ENCODE data around the gene C4orf50. TPM values are rescaled to one million over a fixed set of nuclear protein-coding genes. Genes with fewer than 3 reads are reported as not detected.

C4orf50 gene
- total and polyA plus RNA-seq, 2 of the 13 experiments (the other 11 are each of a cell fraction or from before 2014, with no cell fraction given), result not detected

DNA sequence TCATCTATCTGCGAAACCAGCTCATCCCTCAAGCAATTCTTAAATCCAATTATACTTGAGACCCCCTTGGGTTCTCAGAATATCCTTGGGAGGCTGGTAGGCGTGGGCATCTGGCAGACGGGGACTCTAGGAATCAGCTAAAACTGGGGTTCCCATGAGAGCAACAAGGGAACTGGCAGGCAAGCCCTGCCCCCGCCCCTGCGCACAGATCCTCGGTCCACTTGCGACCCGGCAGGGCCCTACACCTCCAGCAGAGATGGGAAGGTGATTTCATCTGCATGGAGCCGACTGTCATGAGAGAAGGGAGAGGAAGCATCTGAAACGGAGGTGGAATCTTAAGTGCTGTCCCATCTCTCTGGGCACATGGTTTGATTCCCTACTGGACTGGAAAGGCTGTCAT is 9.9 kb upstream of the C4orf50 start:
- WGBS (ENCODE audit: low lambda C conversion rate), result 4% methylated on average over 5 of the region's 10 CpGs
- DNase-seq (ENCODE audit: low spot score) (no peak), FAIRE-seq (no peak), ATAC-seq (no peak)
- TF ChIP-seq SPEN (CRISPR knock-in tag; IDR thresholded peaks at IDR 0.05; ENCODE audit: low read depth), result no peak
- no peak for TF ChIP-seq TFAP4 (IDR thresholded peaks at IDR 0.05; ENCODE audit: borderline replicate concordance, low read depth)
- no peak for TF ChIP-seq AGO2 (optimal IDR thresholded peaks at IDR 0.05; ENCODE audit: low read depth, low read length)
- no peak for TF ChIP-seq EHMT2 (IDR thresholded peaks at IDR 0.05; ENCODE audit: borderline replicate concordance, low read depth, low read length)
- TF ChIP-seq MAFK (conservative IDR thresholded peaks at IDR 0.05 in 1 of 2, IDR thresholded peaks at IDR 0.05 in 1 of 2; ENCODE audit: low read length in 2 of 2), result no peak
- TF ChIP-seq CHCHD3 (CRISPR knock-in tag; IDR thresholded peaks at IDR 0.05), result no peak
- TF ChIP-seq RFXANK (CRISPR knock-in tag; IDR thresholded peaks at IDR 0.05), result no peak
- no peak for TF ChIP-seq MBD4 (IDR thresholded peaks at IDR 0.05; ENCODE audit: borderline replicate concordance, low read length)
- TF ChIP-seq ZNF530 (CRISPR knock-in tag; IDR thresholded peaks at IDR 0.05; ENCODE audit: low read depth), result no peak
- TF ChIP-seq, protein P1, sequence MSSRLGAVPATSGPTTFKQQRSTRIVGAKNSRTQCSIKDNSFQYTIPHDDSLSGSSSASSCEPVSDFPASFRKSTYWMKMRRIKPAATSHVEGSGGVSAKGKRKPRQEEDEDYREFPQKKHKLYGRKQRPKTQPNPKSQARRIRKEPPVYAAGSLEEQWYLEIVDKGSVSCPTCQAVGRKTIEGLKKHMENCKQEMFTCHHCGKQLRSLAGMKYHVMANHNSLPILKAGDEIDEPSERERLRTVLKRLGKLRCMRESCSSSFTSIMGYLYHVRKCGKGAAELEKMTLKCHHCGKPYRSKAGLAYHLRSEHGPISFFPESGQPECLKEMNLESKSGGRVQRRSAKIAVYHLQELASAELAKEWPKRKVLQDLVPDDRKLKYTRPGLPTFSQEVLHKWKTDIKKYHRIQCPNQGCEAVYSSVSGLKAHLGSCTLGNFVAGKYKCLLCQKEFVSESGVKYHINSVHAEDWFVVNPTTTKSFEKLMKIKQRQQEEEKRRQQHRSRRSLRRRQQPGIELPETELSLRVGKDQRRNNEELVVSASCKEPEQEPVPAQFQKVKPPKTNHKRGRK (CRISPR knock-in tag; IDR thresholded peaks at IDR 0.05), result no peak
- TF ChIP-seq ZNF713 (CRISPR knock-in tag; IDR thresholded peaks at IDR 0.05), result no peak
- intact Hi-C loops (cut with micrococcal nuclease; ENCODE audit: unreplicated experiment), result no loop called here
- H3K27me3 ChIP-seq (ENCODE audit: control insufficient read depth in 1 of 2, insufficient read depth in 2 of 2, low read length in 2 of 2), result peaks cover 14 to 70% of the 10 kb centered on the region in 2 experiments
- no peak overlapping the region for H3K27ac ChIP-seq (ENCODE audit: extremely low read length, insufficient read depth, low read length)
- H3K4me1 ChIP-seq (ENCODE audit: insufficient read depth, low read length), result no peaks in the 10 kb centered on the region
- H2AFZ ChIP-seq (ENCODE audit: low read length), result no peak overlapping the region
- H3K9me3 ChIP-seq (ENCODE audit: low read length), result no peaks in the 10 kb centered on the region
- H3K9ac ChIP-seq (ENCODE audit: insufficient read depth, low read depth, low read length), result no peak overlapping the region
- H4K20me1 ChIP-seq (ENCODE audit: insufficient read depth, low read length), result peaks cover 4% of the 10 kb centered on the region; the same call in 1 of the 2 replicates
- H3K4me2 ChIP-seq (ENCODE audit: low read depth, low read length), result no peak overlapping the region
- BruUV-seq (replicated peaks), result no TSS peak
- no peaks in the 10 kb centered on the region for H3K79me2 ChIP-seq (ENCODE audit: insufficient read depth, low read length)
- in situ Hi-C loops (cut with HindIII; ENCODE audit: extremely low pct_ligation_motif_present, low pct_unique_long_range_greater_than_20kb), result no loop called here
- ChIA-PET POLR2A (no interaction called here), CTCF (ENCODE audit: low intra/inter-chr PET ratio, low total read pairs) (no interaction called here)
- H3K36me3 ChIP-seq (replicated peaks in 1 of 2; ENCODE audit: control insufficient read depth in 1 of 2, insufficient read depth in 2 of 2, low read length in 2 of 2), result no peaks in the 10 kb centered on the region
- H3K4me3 ChIP-seq (replicated peaks in 1 of 3; ENCODE audit: insufficient read depth in 1 of 3, low read depth in 2 of 3, low read length in 3 of 3), result no peak overlapping the region

Data from HepG2 (cell line).